Measurements from ENCODE around the gene RGN.
"Not testable (repeated sequence)": the region's sequence is repeated elsewhere in the genome, so short reads cannot be mapped to it uniquely, and the experiment has no call there.

RGN gene

GRCh38 chrX:47078129-47079043 lies at the start of gene RGN:
Gene RGN, plus strand, starts transcription at chrX:47078443. Its CDS starts 2,702 bp downstream, at chrX:47081145.
- no peak for DNase-seq

- peak; percentile 37 for DNase-seq
These were observed 47.9 kb upstream of the RGN start for GRCh38 chrX:47030339-47030738.

- DNase-seq = no peak
These were observed 30.3 kb upstream of the RGN start for GRCh38 chrX:47047989-47048388.

- no peak for DNase-seq
These were observed 18.9 kb upstream of the RGN start for GRCh38 chrX:47059142-47059874.

- DNase-seq = no peak
These were observed 17.5 kb upstream of the RGN start for GRCh38 chrX:47060708-47061107.

- DNase-seq = no peak
These were observed 16.9 kb upstream of the RGN start for GRCh38 chrX:47061238-47061919.

- DNase-seq = no peak
These were observed 15.1 kb upstream of the RGN start for GRCh38 chrX:47063179-47063578.

GRCh38 chrX:47068214-47068613 lies 10.0 kb upstream of the RGN start:
- no peak for DNase-seq

- no peak for DNase-seq
These were observed 9.5 kb upstream of the RGN start for GRCh38 chrX:47068720-47069119.

GRCh38 chrX:47080215-47080914 lies 2.1 kb downstream of the RGN start:
- no peak for DNase-seq

- DNase-seq = no peak
These were observed 2.6 kb downstream of the RGN start for GRCh38 chrX:47080915-47081236.

GRCh38 chrX:47091149-47091775 lies 13.0 kb downstream of the RGN start:
- no peak for DNase-seq

GRCh38 chrX:47093248-47093647 lies 15.0 kb downstream of the RGN start:
- no peak for DNase-seq

GRCh38 chrX:47093860-47094259 lies 15.6 kb downstream of the RGN start:
- no peak for DNase-seq

- DNase-seq = no peak
These were observed 18.8 kb downstream of the RGN start for GRCh38 chrX:47097018-47097417.

- DNase-seq = no peak
These were observed 20.3 kb downstream of the RGN start for GRCh38 chrX:47098338-47099094.

GRCh38 chrX:47101206-47101605 lies 23.0 kb downstream of the RGN start:
- no peak for DNase-seq

GRCh38 chrX:47110936-47111615 lies 32.8 kb downstream of the RGN start:
- not testable (repeated sequence) for DNase-seq

GRCh38 chrX:47112316-47112954 lies 34.2 kb downstream of the RGN start:
- no peak for DNase-seq

GRCh38 chrX:47116551-47117110 lies 38.4 kb downstream of the RGN start:
- not testable (repeated sequence) for DNase-seq

Measured in NCI-H526 treated with DMSO at 0.1 percent for 48 hours (cell line).